GM20431 (cell line): Measurements from ENCODE around the gene ZNF718.
"Not testable (repeated sequence)": the region's sequence is repeated elsewhere in the genome, so short reads cannot be mapped to it uniquely, and the experiment has no call there.

Experiments
- in situ Hi-C: fragments of 300-500 bp; cut with MseI, MboI; formaldehyde crosslinking; loops from one replicate; pipeline ENCODE4 v1.15.0; 2020; ENCODE audit warnings: low sequenced_read_pairs; ENCODE audit not compliant: unreplicated experiment

ZNF718 gene

GRCh38 chr4:147233-147632, 22.9 kb downstream of the ZNF718 start:
- in situ Hi-C loops = no loop called here

- in situ Hi-C loops = no loop called here
These were observed 37.4 kb downstream of the ZNF718 start for GRCh38 chr4:161496-162284.

GRCh38 chr4:169640-170039, 45.3 kb downstream of the ZNF718 start:
- in situ Hi-C loops = not testable (repeated sequence)

GRCh38 chr4:171318-171717, 47.0 kb downstream of the ZNF718 start:
- in situ Hi-C loops = not testable (repeated sequence)

- in situ Hi-C loops = no loop called here
These were observed 49.5 kb downstream of the ZNF718 start for GRCh38 chr4:173666-174314.

- in situ Hi-C loops = no loop called here
These were observed 51.7 kb downstream of the ZNF718 start for GRCh38 chr4:175986-176385.

GRCh38 chr4:176995-177394, 52.7 kb downstream of the ZNF718 start:
- in situ Hi-C loops = no loop called here

GRCh38 chr4:182225-182624, 57.9 kb downstream of the ZNF718 start:
- in situ Hi-C loops = not testable (repeated sequence)

- in situ Hi-C loops = no loop called here
These were observed 63.8 kb downstream of the ZNF718 start for GRCh38 chr4:188091-188490.

GRCh38 chr4:195159-195558, 70.9 kb downstream of the ZNF718 start:
- in situ Hi-C loops = not testable (repeated sequence)

- in situ Hi-C loops = no loop called here
These were observed 76.6 kb downstream of the ZNF718 start for GRCh38 chr4:200936-201335.

GRCh38 chr4:202822-203221, 78.5 kb downstream of the ZNF718 start:
- in situ Hi-C loops = not testable (repeated sequence)

GRCh38 chr4:205097-205756, 80.9 kb downstream of the ZNF718 start:
- in situ Hi-C loops = no loop called here

- in situ Hi-C loops = no loop called here
These were observed 81.8 kb downstream of the ZNF718 start for GRCh38 chr4:206054-206453.

GRCh38 chr4:208416-209096, 84.3 kb downstream of the ZNF718 start:
- in situ Hi-C loops = not testable (repeated sequence)

- in situ Hi-C loops = no loop called here
These were observed 86.8 kb downstream of the ZNF718 start for GRCh38 chr4:211033-211511.

GRCh38 chr4:212438-213188, 88.3 kb downstream of the ZNF718 start:
- in situ Hi-C loops = no loop called here

GRCh38 chr4:213189-213535, 88.9 kb downstream of the ZNF718 start:
- in situ Hi-C loops = not testable (repeated sequence)
